Measurements from ENCODE around the gene SH3PXD2A.

The SH3PXD2A gene

GRCh38 chr10:103806395-103807187, 48.8 kb downstream of the SH3PXD2A start:
- DNase-seq, result no peak

GRCh38 chr10:103805781-103806180, 49.6 kb downstream of the SH3PXD2A start:
- no peak for DNase-seq

- peak; percentile 70 for DNase-seq
Observed at GRCh38 chr10:103804871-103805270, 50.5 kb downstream of the SH3PXD2A start.

GRCh38 chr10:103803941-103804340, 51.4 kb downstream of the SH3PXD2A start:
- DNase-seq, result no peak

GRCh38 chr10:103802637-103803353, 52.6 kb downstream of the SH3PXD2A start:
- DNase-seq, result no peak

- no peak for DNase-seq
Observed at GRCh38 chr10:103802081-103802480, 53.3 kb downstream of the SH3PXD2A start.

- no peak for DNase-seq
Observed at GRCh38 chr10:103800789-103801540, 54.4 kb downstream of the SH3PXD2A start.

- no peak for DNase-seq
Observed at GRCh38 chr10:103800089-103800488, 55.3 kb downstream of the SH3PXD2A start.

GRCh38 chr10:103799341-103799740, 56.0 kb downstream of the SH3PXD2A start:
- DNase-seq, result no peak

GRCh38 chr10:103798511-103798910, 56.9 kb downstream of the SH3PXD2A start:
- no peak for DNase-seq

- DNase-seq, result no peak
Observed at GRCh38 chr10:103797857-103798256, 57.5 kb downstream of the SH3PXD2A start.

GRCh38 chr10:103795634-103796270, 59.6 kb downstream of the SH3PXD2A start:
- DNase-seq, result peak; percentile 56

- DNase-seq, result no peak
Observed at GRCh38 chr10:103794996-103795395, 60.4 kb downstream of the SH3PXD2A start.

GRCh38 chr10:103793920-103794883, 61.2 kb downstream of the SH3PXD2A start:
- DNase-seq, result peak; percentile 94

- DNase-seq, result no peak
Observed at GRCh38 chr10:103793429-103793828, 61.9 kb downstream of the SH3PXD2A start.

- DNase-seq, result no peak
Observed at GRCh38 chr10:103792547-103792946, 62.8 kb downstream of the SH3PXD2A start.

GRCh38 chr10:103791858-103792257, 63.5 kb downstream of the SH3PXD2A start:
- DNase-seq, result peak; percentile 40

GRCh38 chr10:103791291-103791690, 64.1 kb downstream of the SH3PXD2A start:
- DNase-seq, result no peak

- DNase-seq, result no peak
Observed at GRCh38 chr10:103790580-103790979, 64.8 kb downstream of the SH3PXD2A start.

GRCh38 chr10:103789771-103790201, 65.6 kb downstream of the SH3PXD2A start:
- DNase-seq, result peak; percentile 44

- DNase-seq, result no peak
Observed at GRCh38 chr10:103789161-103789560, 66.2 kb downstream of the SH3PXD2A start.

GRCh38 chr10:103787331-103787730, 68.0 kb downstream of the SH3PXD2A start:
- no peak for DNase-seq

Measured in NCI-H1092 treated with DMSO at 0.1 percent for 48 hours (cell line).